ENCODE data around the gene PDE4B.
"Not testable (repeated sequence)": the region's sequence is repeated elsewhere in the genome, so short reads cannot be mapped to it uniquely, and the experiment has no call there.

The PDE4B gene

GRCh38 chr1:66418021-66418420, 625.3 kb downstream of the PDE4B start:
- H3K27ac ChIP-seq, result no peak overlapping the region
- H3K4me1 ChIP-seq (ENCODE audit: control insufficient read depth in 1 of 2, insufficient read depth in 1 of 2, low read depth in 1 of 2, low read length in 1 of 2), result peaks cover 50 to 57% of the 10 kb centered on the region in 2 experiments
- no peak overlapping the region for H3K4me3 ChIP-seq (ENCODE audit: low read depth in 1 of 2, low read length in 1 of 2)
- no peaks in the 10 kb centered on the region for H3K9me3 ChIP-seq
- TF ChIP-seq CTCF (IDR thresholded peaks at IDR 0.05), result no peak
- H3K27me3 ChIP-seq, result no peaks in the 10 kb centered on the region
- no peaks in the 10 kb centered on the region for H3K36me3 ChIP-seq

- H3K27ac ChIP-seq, result peak overlapping the region; percentile 63
- H3K9me3 ChIP-seq, H3K36me3 ChIP-seq: not testable (repeated sequence)
Observed at GRCh38 chr1:66420171-66420570, 627.5 kb downstream of the PDE4B start.

GRCh38 chr1:66420906-66421305, 628.2 kb downstream of the PDE4B start:
- H3K4me1 ChIP-seq (ENCODE audit: control insufficient read depth in 1 of 2, insufficient read depth in 1 of 2, low read depth in 1 of 2, low read length in 1 of 2), result peaks cover 36 to 46% of the 10 kb centered on the region in 2 experiments
- H3K27ac ChIP-seq, result peak overlapping the region; percentile 63
- H3K9me3 ChIP-seq, H3K36me3 ChIP-seq, H3K27me3 ChIP-seq: not testable (repeated sequence)
- H3K4me3 ChIP-seq (ENCODE audit: low read depth in 1 of 2, low read length in 1 of 2), result peak overlapping the region in 1 of 2 experiments; percentile 14

More at GRCh38 chr1:66420171-66420570, 627.5 kb downstream of the PDE4B start:
- peak overlapping the region in 1 of 2 experiments; percentile 14 for H3K4me3 ChIP-seq (ENCODE audit: low read depth in 1 of 2, low read length in 1 of 2)
- peaks cover 44 to 49% of the 10 kb centered on the region in 2 experiments for H3K4me1 ChIP-seq (ENCODE audit: control insufficient read depth in 1 of 2, insufficient read depth in 1 of 2, low read depth in 1 of 2, low read length in 1 of 2)
- not testable (repeated sequence) for H3K27me3 ChIP-seq

- Histone ChIP-seq H3K27me3 (no peaks in the 10 kb centered on the region), H3K36me3 (no peaks in the 10 kb centered on the region), H3K27ac (no peak overlapping the region), H3K9me3 (no peaks in the 10 kb centered on the region), H3K4me1 (ENCODE audit: control insufficient read depth in 1 of 2, insufficient read depth in 1 of 2, low read depth in 1 of 2, low read length in 1 of 2) (peaks cover 25 to 37% of the 10 kb centered on the region in 2 experiments), H3K4me3 (ENCODE audit: low read depth in 1 of 2, low read length in 1 of 2) (no peak overlapping the region)
- TF ChIP-seq CTCF (IDR thresholded peaks at IDR 0.05), result no peak
Observed at GRCh38 chr1:66422804-66423203, 630.1 kb downstream of the PDE4B start.

All from neutrophil (primary cell).